ENCODE data around the gene RBM41. TPM values are rescaled to one million over a fixed set of nuclear protein-coding genes. Genes with fewer than 3 reads are reported as not detected.
A peak's percentile ranks its signal among the peaks of the same experiment; 100 is the strongest.

The RBM41 gene
- total RNA-seq, 1 donor from 2014 or later, result 20.1 TPM

- intact Hi-C loops (cut with micrococcal nuclease), result no loop called here
- no peak for ATAC-seq
- DNase-seq, result no peak
These were observed 68.4 kb downstream of the RBM41 start for GRCh38 chrX:107050195-107050709.

- DNase-seq, result no peak
- ATAC-seq, result no peak
- intact Hi-C loops (cut with micrococcal nuclease), result no loop called here
These were observed 71.0 kb downstream of the RBM41 start for GRCh38 chrX:107047622-107048021.

- ATAC-seq, result no peak
- DNase-seq, result no peak
- intact Hi-C loops (cut with micrococcal nuclease), result no loop called here
These were observed 88.9 kb downstream of the RBM41 start for GRCh38 chrX:107029752-107030151.

- ATAC-seq, result no peak
- intact Hi-C loops (cut with micrococcal nuclease), result no loop called here
- DNase-seq, result no peak
These were observed 93.1 kb downstream of the RBM41 start for GRCh38 chrX:107025545-107025944.

GRCh38 chrX:107014936-107015335 is 103.7 kb downstream of the RBM41 start:
- intact Hi-C loops (cut with micrococcal nuclease), result no loop called here
- DNase-seq (no peak), ATAC-seq (peak; percentile 36)

Other genes with a start within 250 kb of the RBM41 start
- gene RIPPLY1, start 215.5 kb downstream of the RBM41 start, total RNA-seq, result not detected
- gene CLDN2, start 198.4 kb downstream of the RBM41 start, total RNA-seq, result not detected
- gene MORC4, start 118.6 kb downstream of the RBM41 start, total RNA-seq, result 2.8 TPM
- gene NUP62CL, start 87.6 kb upstream of the RBM41 start, total RNA-seq, result 2.2 TPM
- not detected for gene DNAAF6, start 87.8 kb upstream of the RBM41 start, total RNA-seq